Muscle layer of colon (tissue), 2 donors: ENCODE measurements around the gene CYP4B1.
"Not testable (repeated sequence)": the region's sequence is repeated elsewhere in the genome, so short reads cannot be mapped to it uniquely, and the experiment has no call there.

Experiments used
- H3K27ac ChIP-seq: one replicate; pipeline ENCODE4 v1.7.0; 2013; ENCODE audit warnings: low read depth, mild to moderate bottlenecking, low read length, moderate library complexity
- H3K27me3 ChIP-seq, 2 donors: one replicate each; pipeline ENCODE4 v1.7.0; 2013; ENCODE audit warnings: low read length in 2 of 2, mild to moderate bottlenecking in 2 of 2; ENCODE audit not compliant: insufficient read depth in 2 of 2, control insufficient read depth in 1 of 2
- H3K36me3 ChIP-seq: one replicate; pipeline ENCODE4 v1.7.0; 2013; ENCODE audit warnings: mild to moderate bottlenecking, low read length; ENCODE audit not compliant: insufficient read depth
- H3K4me1 ChIP-seq: one replicate; pipeline ENCODE4 v1.7.0; 2013; ENCODE audit warnings: mild to moderate bottlenecking, low read length; ENCODE audit not compliant: insufficient read depth
- H3K4me3 ChIP-seq, 2 donors: one replicate each; pipeline ENCODE4 v1.7.0; 2013; ENCODE audit warnings: low read length in 2 of 2, low read depth in 1 of 2, mild to moderate bottlenecking in 1 of 2, moderate library complexity in 1 of 2
- H3K9ac ChIP-seq: one replicate; pipeline ENCODE4 v1.7.0; 2013; ENCODE audit warnings: low read length
- H3K9me3 ChIP-seq: one replicate; pipeline ENCODE4 v1.7.0; 2013; ENCODE audit warnings: mild to moderate bottlenecking, low read length
- donor health status: abdominal sarcoma.
- donor health status: Adenocarcinoma of cecum.

CYP4B1 gene

GRCh38 chr1:46767649-46768282 lies 31.1 kb upstream of the CYP4B1 start:
- Histone ChIP-seq H3K4me3 (no peak overlapping the region), H3K4me1 (no peaks in the 10 kb centered on the region), H3K9me3 (no peaks in the 10 kb centered on the region), H3K27me3 (no peaks in the 10 kb centered on the region), H3K27ac (no peak overlapping the region), H3K9ac (no peak overlapping the region), H3K36me3 (no peaks in the 10 kb centered on the region)

- Histone ChIP-seq H3K27me3 (no peaks in the 10 kb centered on the region), H3K9me3 (no peaks in the 10 kb centered on the region), H3K36me3 (no peaks in the 10 kb centered on the region), H3K9ac (no peak overlapping the region), H3K27ac (no peak overlapping the region), H3K4me3 (no peak overlapping the region), H3K4me1 (no peaks in the 10 kb centered on the region)
Measured at GRCh38 chr1:46768445-46768844, 30.4 kb upstream of the CYP4B1 start.

GRCh38 chr1:46769028-46769740 lies 29.7 kb upstream of the CYP4B1 start:
- Histone ChIP-seq H3K4me1 (no peaks in the 10 kb centered on the region), H3K27ac (no peak overlapping the region)

GRCh38 chr1:46770541-46770940 lies 28.3 kb upstream of the CYP4B1 start:
- no peak overlapping the region for H3K4me3 ChIP-seq
- no peaks in the 10 kb centered on the region for H3K4me1 ChIP-seq
- H3K27me3 ChIP-seq = no peaks in the 10 kb centered on the region
- H3K27ac ChIP-seq = no peak overlapping the region
- no peaks in the 10 kb centered on the region for H3K9me3 ChIP-seq
- no peak overlapping the region for H3K9ac ChIP-seq
- H3K36me3 ChIP-seq = no peaks in the 10 kb centered on the region

More at GRCh38 chr1:46769028-46769740, 29.7 kb upstream of the CYP4B1 start:
- Histone ChIP-seq H3K9ac (no peak overlapping the region), H3K9me3 (no peaks in the 10 kb centered on the region), H3K27me3 (no peaks in the 10 kb centered on the region), H3K4me3 (no peak overlapping the region), H3K36me3 (no peaks in the 10 kb centered on the region)

- Histone ChIP-seq H3K9me3 (no peaks in the 10 kb centered on the region), H3K27me3 (no peaks in the 10 kb centered on the region), H3K9ac (no peak overlapping the region)
Measured at GRCh38 chr1:46772571-46772970, 26.3 kb upstream of the CYP4B1 start.

GRCh38 chr1:46774297-46774696 lies 24.5 kb upstream of the CYP4B1 start:
- Histone ChIP-seq H3K9me3 (no peaks in the 10 kb centered on the region), H3K9ac (no peak overlapping the region), H3K27ac (no peak overlapping the region), H3K36me3 (no peaks in the 10 kb centered on the region), H3K4me1 (no peaks in the 10 kb centered on the region), H3K27me3 (no peaks in the 10 kb centered on the region), H3K4me3 (no peak overlapping the region)

More at GRCh38 chr1:46772571-46772970, 26.3 kb upstream of the CYP4B1 start:
- Histone ChIP-seq H3K4me3 (no peak overlapping the region), H3K4me1 (no peaks in the 10 kb centered on the region), H3K27ac (no peak overlapping the region), H3K36me3 (no peaks in the 10 kb centered on the region)

- H3K9ac ChIP-seq, H3K36me3 ChIP-seq, H3K4me1 ChIP-seq, H3K4me3 ChIP-seq, H3K27me3 ChIP-seq, H3K27ac ChIP-seq, H3K9me3 ChIP-seq: not testable (repeated sequence)
Measured at GRCh38 chr1:46778456-46778855, 20.4 kb upstream of the CYP4B1 start.

- no peaks in the 10 kb centered on the region for H3K27me3 ChIP-seq
- no peaks in the 10 kb centered on the region for H3K36me3 ChIP-seq
- no peak overlapping the region for H3K4me3 ChIP-seq
- no peaks in the 10 kb centered on the region for H3K4me1 ChIP-seq
- H3K27ac ChIP-seq = no peak overlapping the region
- H3K9me3 ChIP-seq = no peaks in the 10 kb centered on the region
- H3K9ac ChIP-seq = no peak overlapping the region
Measured at GRCh38 chr1:46784666-46785065, 14.2 kb upstream of the CYP4B1 start.

GRCh38 chr1:46788634-46789033 lies 10.2 kb upstream of the CYP4B1 start:
- not testable (repeated sequence) for H3K9ac ChIP-seq, H3K4me3 ChIP-seq

GRCh38 chr1:46790446-46791101 lies 8.3 kb upstream of the CYP4B1 start:
- H3K4me1 ChIP-seq = no peaks in the 10 kb centered on the region
- no peak overlapping the region for H3K9ac ChIP-seq
- H3K27ac ChIP-seq = no peak overlapping the region
- no peak overlapping the region for H3K4me3 ChIP-seq
- H3K27me3 ChIP-seq = no peaks in the 10 kb centered on the region
- no peaks in the 10 kb centered on the region for H3K36me3 ChIP-seq
- no peaks in the 10 kb centered on the region for H3K9me3 ChIP-seq

More at GRCh38 chr1:46788634-46789033, 10.2 kb upstream of the CYP4B1 start:
- not testable (repeated sequence) for H3K36me3 ChIP-seq, H3K27ac ChIP-seq, H3K27me3 ChIP-seq, H3K4me1 ChIP-seq, H3K9me3 ChIP-seq

- H3K4me1 ChIP-seq = no peaks in the 10 kb centered on the region
- H3K36me3 ChIP-seq = no peaks in the 10 kb centered on the region
- H3K9ac ChIP-seq = no peak overlapping the region
- no peak overlapping the region for H3K27ac ChIP-seq
- H3K4me3 ChIP-seq = no peak overlapping the region
- no peaks in the 10 kb centered on the region for H3K27me3 ChIP-seq
- H3K9me3 ChIP-seq = no peaks in the 10 kb centered on the region
Measured at GRCh38 chr1:46793126-46793525, 5.7 kb upstream of the CYP4B1 start.
